Hepatocyte (in vitro differentiated cells): ENCODE results near the gene PHF19. TPM values are rescaled to one million over a fixed set of nuclear protein-coding genes. Genes with fewer than 3 reads are reported as not detected.

Experiments
- DNase-seq: peaks from one replicate; pipeline ENCODE4 v3.0.0-alpha.2; 2016; ENCODE audit warnings: low spot score
- H2AFZ ChIP-seq: fragments of 200-600 bp; sonication (generic); 2 replicates; pipeline ENCODE4 v1.6.0; 2016; ENCODE audit warnings: antibody characterized with exemption, mild to moderate bottlenecking
- H3K27ac ChIP-seq: fragments of 200-600 bp; sonication (generic); 2 replicates; pipeline ENCODE4 v1.5.1; 2016; ENCODE audit warnings: mild to moderate bottlenecking
- H3K27me3 ChIP-seq: fragments of 200-600 bp; sonication (generic); 2 replicates; pipeline ENCODE4 v1.6.1; 2016
- H3K36me3 ChIP-seq: fragments of 200-600 bp; sonication (generic); replicated peaks from 2 replicates; pipeline ENCODE4 v1.5.1; 2016; ENCODE audit warnings: low read depth; ENCODE audit not compliant: insufficient read depth
- H3K4me1 ChIP-seq: fragments of 200-600 bp; sonication (generic); 2 replicates; pipeline ENCODE4 v1.5.1; 2016; ENCODE audit warnings: mild to moderate bottlenecking, moderate library complexity; ENCODE audit not compliant: insufficient read depth
- H3K4me2 ChIP-seq: fragments of 200-600 bp; sonication (generic); 2 replicates; pipeline ENCODE4 v1.6.0; 2016
- H3K4me3 ChIP-seq: fragments of 200-600 bp; sonication (generic); 2 replicates; pipeline ENCODE4 v1.5.1; 2016; ENCODE audit warnings: mild to moderate bottlenecking
- H3K79me2 ChIP-seq: fragments of 200-600 bp; sonication (generic); 2 replicates; pipeline ENCODE4 v1.6.0; 2017; ENCODE audit warnings: mild to moderate bottlenecking
- H3K9me2 ChIP-seq: fragments of 200-600 bp; sonication (generic); replicated peaks from 2 replicates; pipeline ENCODE4 v1.6.0; 2017; ENCODE audit warnings: mild to moderate bottlenecking; ENCODE audit not compliant: insufficient read depth
- H3K9me3 ChIP-seq: fragments of 200-600 bp; sonication (generic); 2 replicates; pipeline ENCODE4 v1.5.1; 2016; ENCODE audit warnings: low read depth, mild to moderate bottlenecking
- H4K20me1 ChIP-seq: fragments of 200-600 bp; sonication (generic); 2 replicates; pipeline ENCODE4 v1.6.0; 2016; ENCODE audit warnings: mild to moderate bottlenecking; ENCODE audit not compliant: insufficient read depth, poor library complexity, severe bottlenecking
- EZH2 ChIP-seq: fragments of 200-600 bp; sonication (generic); IDR thresholded peaks from 2 replicates; pipeline ENCODE4 v1.6.1; 2016; ENCODE audit warnings: antibody characterized with exemption, mild to moderate bottlenecking, borderline replicate concordance
- EZH2phosphoT487 ChIP-seq: fragments of 200-600 bp; sonication (generic); IDR thresholded peaks from one replicate; pipeline ENCODE4 v1.6.1; 2018; ENCODE audit warnings: antibody characterized with exemption, mild to moderate bottlenecking, low read depth, moderate library complexity; ENCODE audit not compliant: unreplicated experiment, severe bottlenecking
- WGBS: methylation state at CpG from one replicate; pipeline ENCODE4 v1.1.6; 2016; ENCODE audit warnings: low lambda C conversion rate; ENCODE audit errors: missing lambda C conversion rate; 5-methylcytosine and 5-hydroxymethylcytosine counted together
- polyA plus RNA-seq: library from polyadenylated mRNA; unstranded; fragments of >200 nt; fragmentation: Nextera tagmentation; extraction: Ambion mirVana; gene quantifications from 2 replicates; pipeline ENCODE4 v1.2.1, GENCODE V29; 2016
- total RNA-seq: library from RNA; depleted of rRNA; stranded (reverse); fragments of >200 nt; gene quantifications from 2 replicates; pipeline ENCODE4 v1.2.3, GENCODE V29; 2014
- TF ChIP-seq, protein P1 (sequence below): fragments of 200-600 bp; sonication (generic); IDR thresholded peaks from 2 replicates; pipeline ENCODE4 v1.5.1; 2016; ENCODE audit warnings: antibody characterized with exemption, mild to moderate bottlenecking; ENCODE audit not compliant: poor library complexity

Gene PHF19
- total and polyA plus RNA-seq, 2 experiments from 2014 or later = 30.9 to 34.8 TPM

DNA sequence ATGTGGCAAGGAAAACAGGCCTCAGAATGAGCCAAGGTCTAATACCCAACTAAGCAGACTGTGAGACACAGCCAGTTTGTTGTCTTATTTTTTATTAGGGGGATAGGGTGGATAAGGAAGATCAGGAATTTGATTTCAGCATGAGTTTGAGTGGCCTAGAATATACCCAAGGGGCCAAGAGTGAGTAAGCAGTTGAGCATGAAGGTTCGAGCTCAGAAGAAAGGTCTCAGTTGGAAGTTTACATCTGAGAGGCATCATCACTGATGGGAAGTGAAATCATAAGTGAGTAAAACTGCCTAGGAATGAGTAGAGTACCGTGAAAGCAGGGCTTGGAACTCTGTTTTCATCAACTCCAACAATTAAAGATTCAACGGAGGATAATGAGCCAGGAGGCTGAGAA is 46.8 kb downstream of the PHF19 start:
- no peak overlapping the region for H2AFZ ChIP-seq
- no peak for DNase-seq
- H3K79me2 ChIP-seq = no peaks in the 10 kb centered on the region
- H3K36me3 ChIP-seq = no peaks in the 10 kb centered on the region
- H3K4me2 ChIP-seq = no peak overlapping the region
- H3K27ac ChIP-seq = no peak overlapping the region
- H3K4me1 ChIP-seq = no peaks in the 10 kb centered on the region
- TF ChIP-seq, protein P1, sequence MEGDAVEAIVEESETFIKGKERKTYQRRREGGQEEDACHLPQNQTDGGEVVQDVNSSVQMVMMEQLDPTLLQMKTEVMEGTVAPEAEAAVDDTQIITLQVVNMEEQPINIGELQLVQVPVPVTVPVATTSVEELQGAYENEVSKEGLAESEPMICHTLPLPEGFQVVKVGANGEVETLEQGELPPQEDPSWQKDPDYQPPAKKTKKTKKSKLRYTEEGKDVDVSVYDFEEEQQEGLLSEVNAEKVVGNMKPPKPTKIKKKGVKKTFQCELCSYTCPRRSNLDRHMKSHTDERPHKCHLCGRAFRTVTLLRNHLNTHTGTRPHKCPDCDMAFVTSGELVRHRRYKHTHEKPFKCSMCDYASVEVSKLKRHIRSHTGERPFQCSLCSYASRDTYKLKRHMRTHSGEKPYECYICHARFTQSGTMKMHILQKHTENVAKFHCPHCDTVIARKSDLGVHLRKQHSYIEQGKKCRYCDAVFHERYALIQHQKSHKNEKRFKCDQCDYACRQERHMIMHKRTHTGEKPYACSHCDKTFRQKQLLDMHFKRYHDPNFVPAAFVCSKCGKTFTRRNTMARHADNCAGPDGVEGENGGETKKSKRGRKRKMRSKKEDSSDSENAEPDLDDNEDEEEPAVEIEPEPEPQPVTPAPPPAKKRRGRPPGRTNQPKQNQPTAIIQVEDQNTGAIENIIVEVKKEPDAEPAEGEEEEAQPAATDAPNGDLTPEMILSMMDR = no peak
- TF ChIP-seq EZH2phosphoT487 = no peak
- no peak for TF ChIP-seq EZH2
- no peak overlapping the region for H3K4me3 ChIP-seq
- H3K9me2 ChIP-seq = no peaks in the 10 kb centered on the region
- no peaks in the 10 kb centered on the region for H3K9me3 ChIP-seq
- H4K20me1 ChIP-seq = no peaks in the 10 kb centered on the region
- WGBS = 90% methylated on average over 3 of the region's 3 CpGs
- H3K27me3 ChIP-seq = no peaks in the 10 kb centered on the region

DNA sequence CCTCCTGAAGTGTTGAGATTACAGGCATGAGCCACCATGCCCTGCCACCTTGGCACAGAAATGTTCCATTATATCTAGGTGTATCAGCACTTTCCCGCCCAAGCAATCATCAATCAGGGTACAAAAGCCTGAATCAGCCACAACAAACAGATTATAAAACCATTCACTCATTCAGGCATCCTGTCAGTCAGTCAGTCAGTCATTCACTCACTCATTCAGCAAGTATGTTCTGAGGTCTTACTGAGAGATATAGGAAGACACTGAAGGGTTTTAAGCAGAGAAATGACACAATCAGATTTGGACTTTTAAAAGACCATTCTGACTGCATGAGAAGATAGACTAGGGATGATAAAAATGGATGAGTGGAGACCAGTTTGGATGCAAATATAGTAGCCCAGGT is 47.3 kb downstream of the PHF19 start:
- no peaks in the 10 kb centered on the region for H3K36me3 ChIP-seq
- WGBS = 92% methylated on average over 1 of the region's 1 CpG
- H3K9me2 ChIP-seq = no peaks in the 10 kb centered on the region
- H3K27ac ChIP-seq = no peak overlapping the region
- TF ChIP-seq, protein P1 = no peak
- no peak for DNase-seq
- no peak overlapping the region for H2AFZ ChIP-seq
- H3K9me3 ChIP-seq = no peaks in the 10 kb centered on the region
- no peaks in the 10 kb centered on the region for H4K20me1 ChIP-seq
- no peaks in the 10 kb centered on the region for H3K79me2 ChIP-seq
- H3K4me2 ChIP-seq = no peak overlapping the region
- no peak overlapping the region for H3K4me3 ChIP-seq
- H3K4me1 ChIP-seq = no peaks in the 10 kb centered on the region
- H3K27me3 ChIP-seq = no peaks in the 10 kb centered on the region

DNA sequence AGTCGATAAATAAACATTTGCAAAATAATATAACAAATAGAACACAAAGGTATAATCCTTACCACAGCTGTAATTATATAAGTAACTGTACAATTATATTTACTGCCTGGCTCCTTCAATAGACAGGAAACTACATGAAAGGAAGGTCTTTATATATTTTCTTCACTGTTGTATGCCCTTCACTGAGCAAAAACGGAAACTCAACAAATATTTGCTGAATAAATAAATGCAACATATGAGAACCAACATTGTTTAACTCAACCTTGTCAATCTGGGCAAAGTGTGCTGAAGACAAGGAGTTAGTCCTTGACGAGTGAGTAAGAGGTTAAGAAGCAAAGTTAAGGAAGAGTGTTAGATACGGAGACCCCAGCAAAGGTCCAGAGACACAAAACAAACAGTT is 56.9 kb downstream of the PHF19 start:
- Histone ChIP-seq H3K9me2 (no peaks in the 10 kb centered on the region), H3K27me3 (no peaks in the 10 kb centered on the region), H3K9me3 (no peaks in the 10 kb centered on the region), H3K4me3 (no peak overlapping the region), H3K4me2 (no peak overlapping the region), H4K20me1 (no peaks in the 10 kb centered on the region), H3K36me3 (no peaks in the 10 kb centered on the region), H3K27ac (no peak overlapping the region), H3K4me1 (no peaks in the 10 kb centered on the region), H3K79me2 (no peaks in the 10 kb centered on the region), H2AFZ (no peak overlapping the region)
- DNase-seq = no peak
- no peak for TF ChIP-seq EZH2
- TF ChIP-seq, protein P1 = no peak
- TF ChIP-seq EZH2phosphoT487 = no peak
- WGBS = 75% methylated on average over 4 of the region's 4 CpGs

DNA sequence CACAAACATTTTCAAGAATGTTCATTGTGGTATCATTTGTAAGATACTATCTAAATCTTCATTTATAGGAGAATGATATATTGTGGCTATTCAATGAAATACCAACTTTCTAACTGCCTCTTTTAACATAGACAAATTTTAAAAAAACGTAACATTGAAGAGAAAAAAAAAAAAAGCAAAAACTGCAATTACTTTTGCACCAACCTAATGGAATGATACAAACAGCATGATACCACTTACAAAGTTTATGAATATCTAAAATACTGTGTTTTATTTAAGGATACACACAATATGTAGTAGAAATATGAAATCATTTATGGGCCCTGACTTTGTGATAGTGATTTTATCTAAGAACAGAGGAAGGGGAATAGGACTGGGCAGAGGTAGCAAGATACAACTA is 58.4 kb downstream of the PHF19 start:
- 91% methylated on average over 1 of the region's 1 CpG for WGBS
- Histone ChIP-seq H3K4me3 (no peak overlapping the region), H3K9me2 (no peaks in the 10 kb centered on the region), H3K27me3 (no peaks in the 10 kb centered on the region), H3K79me2 (no peaks in the 10 kb centered on the region), H4K20me1 (no peaks in the 10 kb centered on the region), H3K27ac (no peak overlapping the region), H3K36me3 (no peaks in the 10 kb centered on the region), H3K9me3 (no peaks in the 10 kb centered on the region), H3K4me1 (no peaks in the 10 kb centered on the region), H3K4me2 (no peak overlapping the region), H2AFZ (no peak overlapping the region)
- TF ChIP-seq EZH2phosphoT487 (no peak), EZH2 (no peak)
- TF ChIP-seq, protein P1 = no peak
- no peak for DNase-seq
